HEK293 (cell line): ENCODE results near the gene RHBDF2.

Experiments used
- CTCF ChIA-PET: fragments of 350-600 bp; formaldehyde crosslinking; extraction: SDS; loops from one replicate; lab custom pipeline; 2021; ENCODE audit warnings: antibody characterized with exemption; lab: Yijun Ruan, JAX
- POLR2A ChIA-PET: fragments of 300-600 bp; formaldehyde crosslinking; extraction: SDS; loops from one replicate; lab custom pipeline; 2020; ENCODE audit warnings: antibody characterized with exemption, inconsistent platforms; lab: Yijun Ruan, JAX
- H3K27ac ChIP-seq: fragments of 200-500 bp; sonication (Bioruptor generic); 2 replicates; pipeline ENCODE4 v1.5.1; 2014; ENCODE audit warnings: low read depth, low read length, control low read depth, inconsistent platforms; ENCODE audit errors: extremely low read depth
- H3K36me3 ChIP-seq, 2 experiments: fragments of 200-500 bp in 1 of 2; sonication (Bioruptor generic) in 1 of 2; 1 replicate in 1 of 2; 2 replicates in 1 of 2; pipeline ENCODE4 v1.5.1; 2014 to 2017; ENCODE audit warnings: inconsistent platforms in 2 of 2, low read length in 2 of 2; ENCODE audit not compliant: control insufficient read depth in 2 of 2, insufficient read depth in 1 of 2
- H3K4me1 ChIP-seq: fragments of 200-500 bp; sonication (Bioruptor generic); 2 replicates; pipeline ENCODE4 v1.5.1; 2014; ENCODE audit warnings: mild to moderate bottlenecking, low read length, inconsistent platforms; ENCODE audit not compliant: control insufficient read depth, insufficient read depth
- H3K4me3 ChIP-seq: 2 replicates; pipeline ENCODE4 v1.5.1; 2011; ENCODE audit warnings: low read depth, mild to moderate bottlenecking, control low read depth, low read length, moderate library complexity
- H3K9me3 ChIP-seq: fragments of 200-500 bp; sonication (Bioruptor generic); 2 replicates; pipeline ENCODE4 v1.5.1; 2014; ENCODE audit warnings: low read depth, low read length, inconsistent platforms; ENCODE audit not compliant: control insufficient read depth, insufficient read depth
- BCL11A ChIP-seq: fragments of 450-650 bp; formaldehyde crosslinking; IDR thresholded peaks from 2 replicates; pipeline ENCODE4 v1.5.1; 2016; ENCODE audit warnings: low read depth, missing biosample characterization, missing genetic modification characterization
- GLIS1 ChIP-seq: fragments of 450-650 bp; formaldehyde crosslinking; IDR thresholded peaks from 2 replicates; pipeline ENCODE4 v1.5.1; 2016; ENCODE audit warnings: missing biosample characterization, missing genetic modification characterization
- GLIS2 ChIP-seq: fragments of 450-650 bp; formaldehyde crosslinking; IDR thresholded peaks from 2 replicates; pipeline ENCODE4 v1.5.1; 2016; ENCODE audit warnings: missing biosample characterization, missing genetic modification characterization
- HOXC10 ChIP-seq: sonication (generic); formaldehyde crosslinking; IDR thresholded peaks from 2 replicates; pipeline ENCODE4 v1.8.1; 2023; ENCODE audit warnings: mild to moderate bottlenecking, missing genetic modification reagents
- HOXD13 ChIP-seq: sonication (generic); formaldehyde crosslinking; IDR thresholded peaks from 2 replicates; pipeline ENCODE4 v1.8.0; 2022; ENCODE audit warnings: missing genetic modification reagents, borderline replicate concordance
- MZF1 ChIP-seq: fragments of 450-650 bp; formaldehyde crosslinking; IDR thresholded peaks from 2 replicates; pipeline ENCODE4 v1.5.1; 2017; ENCODE audit warnings: missing biosample characterization, missing genetic modification characterization, borderline replicate concordance
- PRDM1 ChIP-seq: fragments of 450-650 bp; formaldehyde crosslinking; IDR thresholded peaks from 2 replicates; pipeline ENCODE4; 2016; ENCODE audit warnings: missing biosample characterization, missing genetic modification characterization
- ZBTB17 ChIP-seq: fragments of 450-650 bp; formaldehyde crosslinking; IDR thresholded peaks from 2 replicates; pipeline ENCODE4 v1.5.1; 2016; ENCODE audit warnings: missing biosample characterization, missing genetic modification characterization
- ZBTB20 ChIP-seq: fragments of 450-650 bp; formaldehyde crosslinking; IDR thresholded peaks from 2 replicates; pipeline ENCODE4 v1.5.1; 2016; ENCODE audit warnings: missing biosample characterization, missing genetic modification characterization
- ZBTB21 ChIP-seq: fragments of 450-650 bp; formaldehyde crosslinking; IDR thresholded peaks from 2 replicates; pipeline ENCODE4 v1.5.1; 2017; ENCODE audit warnings: missing biosample characterization, missing genetic modification characterization
- ZNF132 ChIP-seq: fragments of 450-650 bp; formaldehyde crosslinking; IDR thresholded peaks from 2 replicates; pipeline ENCODE4 v1.5.1; 2017; ENCODE audit warnings: missing biosample characterization, missing genetic modification characterization, borderline replicate concordance
- ZNF2 ChIP-seq: fragments of 450-650 bp; formaldehyde crosslinking; IDR thresholded peaks from 2 replicates; pipeline ENCODE4 v1.5.1; 2016; ENCODE audit warnings: missing biosample characterization, missing genetic modification characterization
- ZNF335 ChIP-seq: fragments of 450-650 bp; formaldehyde crosslinking; conservative IDR thresholded peaks from 2 replicates; pipeline ENCODE4 v1.5.1; 2016; ENCODE audit warnings: missing biosample characterization, missing genetic modification characterization
- ZNF366 ChIP-seq: fragments of 450-650 bp; formaldehyde crosslinking; conservative IDR thresholded peaks from 2 replicates; pipeline ENCODE4 v1.5.1; 2016; ENCODE audit warnings: missing biosample characterization, missing genetic modification characterization
- ZNF449 ChIP-seq: fragments of 450-650 bp; formaldehyde crosslinking; IDR thresholded peaks from 2 replicates; pipeline ENCODE4 v1.5.1; 2017; ENCODE audit warnings: missing biosample characterization, mild to moderate bottlenecking, missing genetic modification characterization, moderate library complexity
- ZNF544 ChIP-seq: fragments of 450-650 bp; formaldehyde crosslinking; IDR thresholded peaks from 2 replicates; pipeline ENCODE4 v1.5.0; 2017; ENCODE audit warnings: missing biosample characterization, missing genetic modification characterization
- ZNF571 ChIP-seq: fragments of 450-650 bp; formaldehyde crosslinking; IDR thresholded peaks from 2 replicates; pipeline ENCODE4 v1.5.0; 2017; ENCODE audit warnings: missing biosample characterization, missing genetic modification characterization
- ZNF777 ChIP-seq: fragments of 450-650 bp; formaldehyde crosslinking; IDR thresholded peaks from 2 replicates; pipeline ENCODE4 v1.5.1; 2017; ENCODE audit warnings: missing biosample characterization, missing genetic modification characterization, borderline replicate concordance
- TF ChIP-seq, protein P1 (sequence below): fragments of 450-650 bp; formaldehyde crosslinking; optimal IDR thresholded peaks from 2 replicates; pipeline ENCODE3; 2016; ENCODE audit warnings: missing biosample characterization, mild to moderate bottlenecking, missing genetic modification characterization

RHBDF2 gene

GRCh38 chr17:76452127-76452659, 49.0 kb downstream of the RHBDF2 start (continued):
- TF ChIP-seq MZF1 (tag by site-specific recombination) (no peak), ZBTB21 (tag by site-specific recombination) (no peak), PRDM1 (tag by site-specific recombination) (no peak), ZNF366 (tag by site-specific recombination) (no peak), ZNF571 (tag by site-specific recombination) (no peak), GLIS2 (tag by site-specific recombination) (peak; percentile 61; the same call in 1 of the 2 replicates), HOXC10 (CRISPR knock-in tag) (no peak), ZBTB20 (tag by site-specific recombination) (peak; percentile 63; the same call in 1 of the 2 replicates)
- TF ChIP-seq, protein P1, sequence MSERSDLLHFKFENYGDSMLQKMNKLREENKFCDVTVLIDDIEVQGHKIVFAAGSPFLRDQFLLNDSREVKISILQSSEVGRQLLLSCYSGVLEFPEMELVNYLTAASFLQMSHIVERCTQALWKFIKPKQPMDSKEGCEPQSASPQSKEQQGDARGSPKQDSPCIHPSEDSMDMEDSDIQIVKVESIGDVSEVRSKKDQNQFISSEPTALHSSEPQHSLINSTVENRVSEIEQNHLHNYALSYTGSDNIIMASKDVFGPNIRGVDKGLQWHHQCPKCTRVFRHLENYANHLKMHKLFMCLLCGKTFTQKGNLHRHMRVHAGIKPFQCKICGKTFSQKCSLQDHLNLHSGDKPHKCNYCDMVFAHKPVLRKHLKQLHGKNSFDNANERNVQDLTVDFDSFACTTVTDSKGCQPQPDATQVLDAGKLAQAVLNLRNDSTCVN (tag by site-specific recombination) = peak; percentile 0

DNA sequence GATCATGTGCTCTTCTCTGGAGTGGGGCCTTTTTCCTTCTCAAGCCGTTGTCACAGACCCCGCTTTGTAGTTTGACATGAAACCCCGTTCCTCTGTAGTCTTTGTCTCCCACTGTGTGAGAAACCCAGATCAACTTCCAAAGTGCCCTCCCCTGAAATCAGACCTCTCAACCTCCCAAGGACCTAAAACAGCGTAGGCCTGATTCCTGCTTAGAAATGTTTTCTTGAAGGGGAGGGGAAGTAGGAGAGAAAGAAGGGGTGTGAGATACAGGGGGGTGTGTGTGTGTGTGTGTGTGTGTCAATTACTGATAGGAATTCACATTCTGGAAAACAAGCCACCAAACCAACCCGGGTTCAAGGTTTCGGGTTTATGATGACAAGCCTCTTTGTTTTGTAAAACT, 49.7 kb downstream of the RHBDF2 start:
- H3K36me3 ChIP-seq = peaks cover 0 to 4% of the 10 kb centered on the region in 2 experiments; a peak in 1 of 3 replicates
- no peak overlapping the region for H3K27ac ChIP-seq
- H3K4me3 ChIP-seq = peak overlapping the region; percentile 87
- TF ChIP-seq ZBTB17 (tag by site-specific recombination) = no peak
- peak; percentile 53 for TF ChIP-seq GLIS1 (tag by site-specific recombination)
- peaks cover 15% of the 10 kb centered on the region for H3K4me1 ChIP-seq
- ChIA-PET POLR2A (interaction anchor here (1.0 to 1.2 kb wide), 3 partner anchors 34 to 98 kb away, joined by 3 to 4 read pairs (median 3); partner anchors contain the start of gene PRPSAP1), CTCF (interaction anchor here (0.8 to 1.4 kb wide), 6 partner anchors 17 to 172 kb away, joined by 3 to 4 read pairs (median 3); no protein-coding TSS in a partner anchor)
- H3K9me3 ChIP-seq = no peaks in the 10 kb centered on the region

DNA sequence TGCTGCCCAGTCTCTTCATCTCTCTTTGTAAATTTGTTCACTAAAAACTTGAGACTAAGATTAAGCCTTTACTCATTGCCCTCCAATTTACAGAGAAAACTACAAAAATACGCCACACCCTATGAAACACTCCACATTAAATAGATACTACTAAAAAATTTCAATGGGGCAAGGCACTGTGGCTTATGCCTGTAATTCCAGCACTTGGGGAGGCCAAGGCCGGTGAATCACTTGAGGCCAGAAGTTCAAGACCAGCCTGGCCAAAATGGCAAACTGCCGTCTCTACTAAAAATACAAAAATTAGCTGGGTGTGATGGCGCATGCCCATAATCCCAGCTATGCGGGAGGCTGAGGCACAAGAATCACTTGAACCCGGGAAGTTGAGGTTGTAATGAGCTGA, 52.1 kb downstream of the RHBDF2 start:
- Histone ChIP-seq H3K36me3 (peaks cover 0 to 4% of the 10 kb centered on the region in 2 experiments; a peak in 1 of 3 replicates), H3K27ac (no peak overlapping the region), H3K4me3 (no peak overlapping the region), H3K9me3 (no peaks in the 10 kb centered on the region), H3K4me1 (peaks cover 25% of the 10 kb centered on the region)
- no peak for TF ChIP-seq HOXD13 (CRISPR knock-in tag)
- TF ChIP-seq ZNF2 = no peak
- no peak for TF ChIP-seq ZNF544 (tag by site-specific recombination)
- TF ChIP-seq ZNF132 (tag by site-specific recombination) = no peak
- TF ChIP-seq BCL11A = no peak
- TF ChIP-seq ZNF335 (tag by site-specific recombination) = no peak
- no peak for TF ChIP-seq ZNF777
- TF ChIP-seq ZNF449 = no peak
- ChIA-PET POLR2A (interaction anchor here (1.1 to 1.8 kb wide), 2 partner anchors 13 to 51 kb away, joined by 3 to 4 read pairs; no protein-coding TSS in a partner anchor), CTCF (interaction anchor here (0.6 to 1.8 kb wide), 10 partner anchors 9 to 400 kb away, joined by 3 to 6 read pairs (median 4); no protein-coding TSS in a partner anchor)
